Left colon (tissue), 2 donors: ENCODE results near the gene PCSK4. TPM values are rescaled to one million over a fixed set of nuclear protein-coding genes. Genes with fewer than 3 reads are reported as not detected.
"Not testable (repeated sequence)": the region's sequence is repeated elsewhere in the genome, so short reads cannot be mapped to it uniquely, and the experiment has no call there.

Experiments used
- ATAC-seq: fragments of 200-7000 bp; cut with Tn5 transposase; one replicate; pipeline ENCODE4 v1.9.1; 2020; ENCODE audit warnings: mild to moderate bottlenecking, moderate library complexity
- DNase-seq, 2 donors: peaks; one replicate each; pipeline ENCODE4 v3.0.0-alpha.2; 2020
- intact Hi-C, 2 donors: fragments of 100-400 bp; cut with DNase I in 1 of 2; cut with micrococcal nuclease in 1 of 2; formaldehyde crosslinking; loops; one replicate each; pipeline versions ENCODE4 v1.11.2 to v1.14.0; 2022; cut with DNase I, micrococcal nuclease
- total RNA-seq, 2 donors: library from RNA; stranded (reverse); fragmentation: NEBNext Ultra II Directional; extraction: Animal tissue kit (Norgen Biotek cat#: 25700); gene quantifications; one replicate each; pipeline ENCODE4 v1.2.1, GENCODE V29; 2021
- donor health status: DM: no; HTN: no; CAD: no.
- donor health status: DM: yes; HTN: yes; CAD: no.

Gene PCSK4
- total RNA-seq, 2 donors from 2014 or later, result 3.2 to 4.6 TPM

GRCh38 chr19:1449467-1450442 lies 40.4 kb downstream of the PCSK4 start, which contains the start of gene APC2:
APC2 (plus strand) TSS chr19:1450121; CDS start chr19:1453002, 2,881 bp downstream.
- DNase-seq (peak in 1 of 2 donors; percentile 24), ATAC-seq (no peak)
- intact Hi-C loops, result no loop called here

GRCh38 chr19:1447944-1448343 lies 42.2 kb downstream of the PCSK4 start:
- no peak for ATAC-seq
- DNase-seq, result no peak
- intact Hi-C loops, result no loop called here

- ATAC-seq (no peak), DNase-seq (no peak)
- intact Hi-C loops, result no loop called here
Measured at GRCh38 chr19:1447504-1447903, 42.6 kb downstream of the PCSK4 start.

- intact Hi-C loops, result no loop called here
- no peak for DNase-seq
- ATAC-seq, result no peak
Measured at GRCh38 chr19:1446713-1447481, 43.3 kb downstream of the PCSK4 start.

GRCh38 chr19:1445932-1446712 lies 44.0 kb downstream of the PCSK4 start:
- DNase-seq (no peak), ATAC-seq (no peak)
- intact Hi-C loops, result no loop called here

- intact Hi-C loops, result no loop called here
- DNase-seq, result peak; percentile 50 to 78
- ATAC-seq, result peak; percentile 90
Measured at GRCh38 chr19:1445185-1445931, 44.8 kb downstream of the PCSK4 start.

GRCh38 chr19:1441677-1442438 lies 48.3 kb downstream of the PCSK4 start:
- intact Hi-C loops, result no loop called here
- ATAC-seq (no peak), DNase-seq (no peak)

- intact Hi-C loops, result no loop called here
- DNase-seq, result no peak
- ATAC-seq, result no peak
Measured at GRCh38 chr19:1441022-1441426, 49.1 kb downstream of the PCSK4 start.

GRCh38 chr19:1440418-1440801 lies 49.7 kb downstream of the PCSK4 start:
- no peak for DNase-seq
- intact Hi-C loops, result no loop called here

GRCh38 chr19:1439525-1440417 lies 50.4 kb downstream of the PCSK4 start:
- ATAC-seq, intact Hi-C loops: not testable (repeated sequence)

More at GRCh38 chr19:1440418-1440801, 49.7 kb downstream of the PCSK4 start:
- ATAC-seq, result no peak

GRCh38 chr19:1438933-1439354 lies 51.2 kb downstream of the PCSK4 start:
- intact Hi-C loops, result no loop called here
- no peak for DNase-seq
- ATAC-seq, result no peak

More at GRCh38 chr19:1439525-1440417, 50.4 kb downstream of the PCSK4 start:
- not testable (repeated sequence) for DNase-seq

- DNase-seq (peak; percentile 93 to 97), ATAC-seq (peak; percentile 88)
- intact Hi-C loops, result no loop called here
Measured at GRCh38 chr19:1438035-1438932, 51.9 kb downstream of the PCSK4 start, which contains the start of gene RPS15. RPS15 (plus strand) TSS chr19:1438396; CDS start chr19:1438426, 30 bp downstream.

GRCh38 chr19:1437609-1438008 lies 52.5 kb downstream of the PCSK4 start:
- ATAC-seq, result no peak
- intact Hi-C loops, result no loop called here
- DNase-seq, result no peak

- no peak for DNase-seq
- ATAC-seq, result no peak
- intact Hi-C loops, result no loop called here
Measured at GRCh38 chr19:1435378-1435989, 54.7 kb downstream of the PCSK4 start.

- intact Hi-C loops, result no loop called here
- DNase-seq (no peak), ATAC-seq (no peak)
Measured at GRCh38 chr19:1434577-1435060, 55.5 kb downstream of the PCSK4 start.
